Measurements from ENCODE around the gene MYOZ2.
"Not testable (repeated sequence)": the region's sequence is repeated elsewhere in the genome, so short reads cannot be mapped to it uniquely, and the experiment has no call there.

Gene MYOZ2

GRCh38 chr4:119128148-119128547 is 7.5 kb upstream of the MYOZ2 start:
- no peak for DNase-seq (ENCODE audit: low read depth)

- DNase-seq (ENCODE audit: low read depth), result no peak
These were observed 5.1 kb upstream of the MYOZ2 start for GRCh38 chr4:119130365-119131065.

GRCh38 chr4:119131164-119131563 is 4.5 kb upstream of the MYOZ2 start:
- no peak for DNase-seq (ENCODE audit: low read depth)

- DNase-seq (ENCODE audit: low read depth), result no peak
These were observed 3.3 kb upstream of the MYOZ2 start for GRCh38 chr4:119132306-119132705.

GRCh38 chr4:119136546-119136945 is 914 bp downstream of the MYOZ2 start:
- DNase-seq (ENCODE audit: low read depth), result no peak

- DNase-seq (ENCODE audit: low read depth), result no peak
These were observed 2.4 kb downstream of the MYOZ2 start for GRCh38 chr4:119138046-119138445.

- DNase-seq (ENCODE audit: low read depth), result no peak
These were observed 3.7 kb downstream of the MYOZ2 start for GRCh38 chr4:119139311-119139710.

GRCh38 chr4:119139822-119140252 is 4.2 kb downstream of the MYOZ2 start:
- DNase-seq (ENCODE audit: low read depth), result no peak

- not testable (repeated sequence) for DNase-seq (ENCODE audit: low read depth)
These were observed 5.7 kb downstream of the MYOZ2 start for GRCh38 chr4:119141283-119141682.

- no peak for DNase-seq (ENCODE audit: low read depth)
These were observed 7.2 kb downstream of the MYOZ2 start for GRCh38 chr4:119142833-119143232.

GRCh38 chr4:119143341-119143740 is 7.7 kb downstream of the MYOZ2 start:
- not testable (repeated sequence) for DNase-seq (ENCODE audit: low read depth)

GRCh38 chr4:119149110-119149509 is 13.5 kb downstream of the MYOZ2 start:
- DNase-seq (ENCODE audit: low read depth), result no peak

GRCh38 chr4:119151161-119151560 is 15.5 kb downstream of the MYOZ2 start:
- DNase-seq (ENCODE audit: low read depth), result no peak

GRCh38 chr4:119152741-119153140 is 17.1 kb downstream of the MYOZ2 start:
- DNase-seq (ENCODE audit: low read depth), result no peak

GRCh38 chr4:119162174-119162573 is 26.5 kb downstream of the MYOZ2 start:
- DNase-seq (ENCODE audit: low read depth), result no peak

GRCh38 chr4:119165767-119166166 is 30.1 kb downstream of the MYOZ2 start:
- no peak for DNase-seq (ENCODE audit: low read depth)

- no peak for DNase-seq (ENCODE audit: low read depth)
These were observed 34.6 kb downstream of the MYOZ2 start for GRCh38 chr4:119170195-119170594.

GRCh38 chr4:119172223-119172622 is 36.6 kb downstream of the MYOZ2 start:
- no peak for DNase-seq (ENCODE audit: low read depth)

- not testable (repeated sequence) for DNase-seq (ENCODE audit: low read depth)
These were observed 38.2 kb downstream of the MYOZ2 start for GRCh38 chr4:119173729-119174361.

GRCh38 chr4:119179011-119179410 is 43.4 kb downstream of the MYOZ2 start:
- DNase-seq (ENCODE audit: low read depth), result no peak

- no peak for DNase-seq (ENCODE audit: low read depth)
These were observed 48.5 kb downstream of the MYOZ2 start for GRCh38 chr4:119184128-119184527.

GRCh38 chr4:119189638-119190037 is 54.0 kb downstream of the MYOZ2 start:
- no peak for DNase-seq (ENCODE audit: low read depth)

- no peak for DNase-seq (ENCODE audit: low read depth)
These were observed 54.7 kb downstream of the MYOZ2 start for GRCh38 chr4:119190354-119190753.

- DNase-seq (ENCODE audit: low read depth), result no peak
These were observed 55.9 kb downstream of the MYOZ2 start for GRCh38 chr4:119191505-119191904.
